Tibial nerve (tissue), 4 donors: ENCODE data around the gene LHPP. TPM values are rescaled to one million over a fixed set of nuclear protein-coding genes. Genes with fewer than 3 reads are reported as not detected.

Experiments
- DNase-seq, 2 donors: peaks; one replicate each; pipeline ENCODE4 v3.0.0-alpha.2; 2019; ENCODE audit warnings: low spot score in 2 of 2
- H3K27ac ChIP-seq, 4 donors: fragments of 200-600 bp; sonication (generic) in 3 of 4; one replicate each; pipeline ENCODE4 v1.5.1; 2017 to 2019; ENCODE audit warnings: mild to moderate bottlenecking in 1 of 4
- H3K27me3 ChIP-seq, 2 donors: fragments of 200-600 bp; sonication (generic) in 1 of 2; one replicate each; pipeline versions ENCODE4 v1.5.1 to v1.6.0; 2017 to 2019
- H3K36me3 ChIP-seq, 3 donors: fragments of 200-600 bp; sonication (generic); one replicate each; pipeline ENCODE4 v1.5.1; 2018 to 2019
- H3K4me1 ChIP-seq, 4 donors: fragments of 200-600 bp; sonication (generic) in 3 of 4; one replicate each; pipeline ENCODE4 v1.5.1; 2017 to 2019
- H3K4me3 ChIP-seq, 4 donors: fragments of 200-600 bp; sonication (generic) in 3 of 4; one replicate each; pipeline ENCODE4 v1.5.1; 2017 to 2019; ENCODE audit warnings: mild to moderate bottlenecking in 1 of 4, moderate library complexity in 1 of 4
- H3K9me3 ChIP-seq, 4 donors: fragments of 200-600 bp; sonication (generic) in 3 of 4; one replicate each; pipeline ENCODE4 v1.5.1; 2017 to 2019
- EP300 ChIP-seq, 2 donors: sonication (generic); formaldehyde crosslinking; IDR thresholded peaks; one replicate each; pipeline ENCODE4 v1.6.1; 2017; ENCODE audit warnings: antibody characterized with exemption in 2 of 2, mild to moderate bottlenecking in 1 of 2
- POLR2A ChIP-seq, 2 donors: fragments of 450-650 bp; IDR thresholded peaks; one replicate each; pipeline ENCODE4 v1.6.1; 2017; ENCODE audit warnings: antibody characterized with exemption in 2 of 2, mild to moderate bottlenecking in 2 of 2, moderate library complexity in 2 of 2
- WGBS, 2 donors: methylation state at CpG; one replicate each; pipeline ENCODE4 v1.1.5; 2018; 5-methylcytosine and 5-hydroxymethylcytosine counted together
- total RNA-seq, 4 donors: library from RNA; depleted of rRNA; stranded (reverse); fragments of >200 nt; gene quantifications; one replicate each; pipeline ENCODE4 v1.1.0, GENCODE V29; 2016
- TF ChIP-seq, protein P1 (sequence below), 5 experiments: fragments of 200-600 bp in 3 of 5; fragments of 450-650 bp in 2 of 5; sonication (generic) in 3 of 5; IDR thresholded peaks; one replicate each; pipeline ENCODE4 v1.5.1; 2016 to 2019; ENCODE audit warnings: antibody characterized with exemption in 5 of 5, mild to moderate bottlenecking in 3 of 5, moderate library complexity in 2 of 5

LHPP gene
- total RNA-seq, 4 donors from 2014 or later, result 25.5 to 211 (median 123) TPM

DNA sequence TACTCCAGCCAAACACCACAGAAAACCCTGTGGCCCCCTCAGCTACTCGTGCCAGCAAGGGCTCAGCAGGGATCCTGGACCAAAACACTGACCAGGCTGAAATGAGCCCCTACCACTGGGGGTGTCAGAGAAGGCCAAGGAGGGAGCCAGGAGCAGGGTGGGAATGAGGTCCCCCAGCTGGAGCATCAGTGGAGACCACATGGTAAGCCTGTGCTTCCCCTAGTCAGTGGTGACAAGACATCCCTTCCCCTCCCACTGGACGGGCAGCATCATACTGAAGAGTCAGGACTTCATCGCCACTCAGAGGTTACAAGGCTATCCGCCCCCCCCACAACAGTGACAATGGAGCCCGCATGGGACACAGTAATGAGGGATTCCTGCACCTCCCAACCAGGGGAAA is 99.6 kb downstream of the LHPP start:
- WGBS, 2 donors, result 70 to 75% methylated on average over 4 to 5 of the region's 5 CpGs
- Histone ChIP-seq H3K4me1 (peaks cover 0 to 36% (median 20%) of the 10 kb centered on the region in 4 donors), H3K27me3 (no peaks in the 10 kb centered on the region), H3K4me3 (no peak overlapping the region), H3K27ac (peak overlapping the region in 3 of 4 donors; percentile 62 to 94 (median 91)), H3K9me3 (peaks cover 0 to 7% (median 0%) of the 10 kb centered on the region in 4 donors), H3K36me3 (no peaks in the 10 kb centered on the region)
- no peak for DNase-seq
- TF ChIP-seq, protein P1, sequence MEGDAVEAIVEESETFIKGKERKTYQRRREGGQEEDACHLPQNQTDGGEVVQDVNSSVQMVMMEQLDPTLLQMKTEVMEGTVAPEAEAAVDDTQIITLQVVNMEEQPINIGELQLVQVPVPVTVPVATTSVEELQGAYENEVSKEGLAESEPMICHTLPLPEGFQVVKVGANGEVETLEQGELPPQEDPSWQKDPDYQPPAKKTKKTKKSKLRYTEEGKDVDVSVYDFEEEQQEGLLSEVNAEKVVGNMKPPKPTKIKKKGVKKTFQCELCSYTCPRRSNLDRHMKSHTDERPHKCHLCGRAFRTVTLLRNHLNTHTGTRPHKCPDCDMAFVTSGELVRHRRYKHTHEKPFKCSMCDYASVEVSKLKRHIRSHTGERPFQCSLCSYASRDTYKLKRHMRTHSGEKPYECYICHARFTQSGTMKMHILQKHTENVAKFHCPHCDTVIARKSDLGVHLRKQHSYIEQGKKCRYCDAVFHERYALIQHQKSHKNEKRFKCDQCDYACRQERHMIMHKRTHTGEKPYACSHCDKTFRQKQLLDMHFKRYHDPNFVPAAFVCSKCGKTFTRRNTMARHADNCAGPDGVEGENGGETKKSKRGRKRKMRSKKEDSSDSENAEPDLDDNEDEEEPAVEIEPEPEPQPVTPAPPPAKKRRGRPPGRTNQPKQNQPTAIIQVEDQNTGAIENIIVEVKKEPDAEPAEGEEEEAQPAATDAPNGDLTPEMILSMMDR (IDR thresholded peaks at IDR 0.05), result no peak
- TF ChIP-seq EP300 (IDR thresholded peaks at IDR 0.05) (no peak), POLR2A (IDR thresholded peaks at IDR 0.05) (no peak)

DNA sequence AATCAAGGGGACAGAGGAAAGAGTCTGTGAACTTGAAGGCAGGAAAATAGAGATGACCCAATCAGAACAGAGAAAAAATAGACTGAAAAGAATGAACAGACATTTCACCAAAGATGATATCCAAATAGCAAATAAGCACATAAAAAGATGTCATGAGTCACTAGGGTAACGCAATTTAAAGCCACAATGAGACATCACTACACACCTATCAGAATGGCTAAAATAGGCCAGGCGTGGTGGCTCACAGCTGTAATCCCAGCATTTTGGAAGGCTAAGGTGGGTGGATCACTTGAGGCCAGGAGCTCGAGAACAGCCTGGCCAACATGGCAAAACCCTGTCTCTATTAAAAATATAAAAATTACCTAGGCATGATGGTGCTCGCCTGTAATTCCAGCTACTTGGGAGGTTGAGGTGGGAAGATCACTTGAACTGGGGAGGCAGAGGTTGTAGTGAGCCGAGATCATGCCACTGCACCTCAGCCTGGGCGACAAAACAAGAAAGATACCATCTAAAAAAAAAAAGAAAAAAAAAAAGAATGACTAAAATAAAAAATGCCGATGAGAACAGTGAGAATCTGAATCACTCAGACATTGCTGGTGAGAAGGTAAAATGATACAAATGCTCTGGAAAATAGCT is 100.9 kb downstream of the LHPP start:
- H3K4me3 ChIP-seq, result no peak overlapping the region
- H3K4me1 ChIP-seq, result peaks cover 0 to 36% (median 20%) of the 10 kb centered on the region in 4 donors
- no peak for TF ChIP-seq POLR2A (IDR thresholded peaks at IDR 0.05)
- TF ChIP-seq, protein P1 (IDR thresholded peaks at IDR 0.05), result no peak
- TF ChIP-seq EP300 (IDR thresholded peaks at IDR 0.05), result no peak
- no peaks in the 10 kb centered on the region for H3K36me3 ChIP-seq
- DNase-seq, result no peak
- 92 to 93% methylated on average over 7 of the region's 7 CpGs for WGBS, 2 donors
- no peak overlapping the region for H3K27ac ChIP-seq
- no peaks in the 10 kb centered on the region for H3K27me3 ChIP-seq
- peaks cover 0 to 7% (median 0%) of the 10 kb centered on the region in 4 donors for H3K9me3 ChIP-seq

DNA sequence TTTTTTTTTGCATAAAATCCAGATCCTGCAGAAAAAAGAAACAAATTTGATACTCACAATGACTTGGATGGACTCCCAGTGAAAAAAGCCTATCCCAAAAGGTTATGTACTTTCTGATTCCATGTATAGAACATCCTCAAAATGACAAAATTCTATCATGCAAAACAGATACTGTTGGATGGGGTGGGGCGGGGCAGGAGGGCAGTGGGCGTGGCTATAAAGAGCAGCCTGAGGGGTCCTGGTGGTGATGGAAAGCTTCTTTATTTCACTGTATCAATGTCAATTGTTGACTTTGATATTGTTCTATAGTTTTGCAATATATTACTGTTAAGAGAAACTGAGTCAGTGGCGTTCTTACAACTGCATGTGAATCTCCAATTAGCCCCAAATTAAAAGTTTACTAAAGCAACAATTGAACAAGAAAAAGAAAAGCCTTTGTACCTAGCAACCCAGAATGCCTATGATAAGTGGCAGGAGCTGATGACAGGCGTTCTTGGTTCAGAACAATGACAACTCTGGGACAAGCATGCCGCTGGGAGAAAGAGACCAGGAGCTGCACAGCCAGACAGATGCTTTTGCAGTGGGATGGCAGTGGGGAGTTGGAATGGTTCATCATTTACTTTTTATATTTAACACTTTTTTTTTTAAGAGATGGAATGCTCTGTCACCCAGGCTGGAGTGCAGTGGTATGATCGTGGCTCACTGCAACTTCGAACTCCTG is 101.9 kb downstream of the LHPP start:
- Histone ChIP-seq H3K9me3 (peaks cover 0 to 7% (median 0%) of the 10 kb centered on the region in 4 donors), H3K27me3 (no peaks in the 10 kb centered on the region), H3K4me3 (no peak overlapping the region), H3K4me1 (peaks cover 0 to 28% (median 17%) of the 10 kb centered on the region in 4 donors), H3K27ac (no peak overlapping the region), H3K36me3 (no peaks in the 10 kb centered on the region)
- no peak for DNase-seq
- TF ChIP-seq POLR2A (IDR thresholded peaks at IDR 0.05), result no peak
- TF ChIP-seq, protein P1 (IDR thresholded peaks at IDR 0.05), result no peak
- TF ChIP-seq EP300 (IDR thresholded peaks at IDR 0.05), result no peak
- 87 to 90% methylated on average over 7 of the region's 7 CpGs for WGBS, 2 donors

DNA sequence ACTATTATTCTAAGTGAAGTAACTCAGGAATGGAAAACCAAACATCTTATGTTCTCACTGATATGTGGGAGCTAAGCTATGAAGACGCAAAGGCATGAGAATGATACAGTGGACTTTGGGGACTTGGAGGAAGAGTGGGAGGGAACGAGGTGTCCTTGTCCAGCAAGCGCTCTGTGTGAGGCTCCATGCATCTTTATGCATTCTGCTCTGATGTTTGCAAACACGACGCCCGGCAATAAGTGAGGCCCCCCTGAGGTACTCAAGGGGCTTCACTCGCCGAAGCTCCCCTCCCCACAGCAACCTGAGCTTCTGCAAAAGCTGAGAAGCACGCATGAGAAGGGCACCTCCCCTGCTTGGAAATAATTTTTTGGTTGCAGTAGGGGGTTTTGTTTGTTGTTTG is 103.3 kb downstream of the LHPP start:
- no peak overlapping the region for H3K4me3 ChIP-seq
- TF ChIP-seq, protein P1 (IDR thresholded peaks at IDR 0.05), result no peak
- TF ChIP-seq EP300 (IDR thresholded peaks at IDR 0.05) (no peak), POLR2A (IDR thresholded peaks at IDR 0.05) (no peak)
- no peak overlapping the region for H3K27ac ChIP-seq
- H3K9me3 ChIP-seq, result peaks cover 0 to 7% (median 0%) of the 10 kb centered on the region in 4 donors
- no peaks in the 10 kb centered on the region for H3K27me3 ChIP-seq
- H3K4me1 ChIP-seq, result peaks cover 0 to 14% (median 10%) of the 10 kb centered on the region in 4 donors
- no peak for DNase-seq
- WGBS, 2 donors, result 49 to 53% methylated on average over 9 of the region's 9 CpGs
- H3K36me3 ChIP-seq, result no peaks in the 10 kb centered on the region
